Uterus (tissue), 2 donors: ENCODE results near the gene EPHA8.

Experiments
- CTCF ChIP-seq, 4 experiments: fragments of 200-600 bp in 2 of 4; fragments of 450-650 bp in 2 of 4; sonication (generic) in 2 of 4; IDR thresholded peaks; one replicate each; pipeline ENCODE4 v1.5.1; 2016 to 2019; ENCODE audit warnings: antibody characterized with exemption in 4 of 4, mild to moderate bottlenecking in 2 of 4, moderate library complexity in 1 of 4
- POLR2A ChIP-seq, 2 donors: fragments of 450-650 bp; IDR thresholded peaks; one replicate each; pipeline ENCODE4 v1.6.1; 2016; ENCODE audit warnings: antibody characterized with exemption in 2 of 2, mild to moderate bottlenecking in 1 of 2, moderate library complexity in 1 of 2

- TF ChIP-seq CTCF (IDR thresholded peaks at IDR 0.05) = no peak
- no peak for TF ChIP-seq POLR2A (IDR thresholded peaks at IDR 0.05)
Observed at GRCh38 chr1:22641247-22641646, 78.0 kb downstream of the EPHA8 start.
